Measurements from ENCODE around the gene GMDS. TPM values are rescaled to one million over a fixed set of nuclear protein-coding genes. Genes with fewer than 3 reads are reported as not detected.

The GMDS gene
- total and polyA plus RNA-seq, 11 donors: 4.5 to 10.7 (median 7.0) TPM

GRCh38 chr6:2000962-2001361, 244.4 kb downstream of the GMDS start:
- H3K27ac ChIP-seq: no peak overlapping the region
- ATAC-seq (no peak), DNase-seq (no peak)
- no peaks in the 10 kb centered on the region for H3K4me1 ChIP-seq
- H3K9me3 ChIP-seq: peaks cover 0 to 4% (median 0%) of the 10 kb centered on the region in 12 donors
- H3K4me3 ChIP-seq: no peak overlapping the region
- intact Hi-C loops (cut with DNase I): no loop called here
- 72 to 95% (median 94%) methylated on average over 2 of the region's 2 CpGs for WGBS, 4 donors
- no peaks in the 10 kb centered on the region for H3K27me3 ChIP-seq
- TF ChIP-seq POLR2A (IDR thresholded peaks at IDR 0.05): no peak
- TF ChIP-seq CTCF (IDR thresholded peaks at IDR 0.05): no peak
- no peaks in the 10 kb centered on the region for H3K36me3 ChIP-seq

GRCh38 chr6:1997702-1998101, 247.7 kb downstream of the GMDS start:
- ATAC-seq (no peak), DNase-seq (no peak)
- TF ChIP-seq CTCF (IDR thresholded peaks at IDR 0.05) (no peak), POLR2A (IDR thresholded peaks at IDR 0.05) (no peak)
- no peak overlapping the region for H3K27ac ChIP-seq
- no peaks in the 10 kb centered on the region for H3K4me1 ChIP-seq
- no peaks in the 10 kb centered on the region for H3K27me3 ChIP-seq
- no peaks in the 10 kb centered on the region for H3K36me3 ChIP-seq
- peaks cover 0 to 4% (median 0%) of the 10 kb centered on the region in 12 donors for H3K9me3 ChIP-seq
- 48 to 51% (median 49%) methylated on average over 3 of the region's 3 CpGs for WGBS, 4 donors
- H3K4me3 ChIP-seq: no peak overlapping the region
- intact Hi-C loops (cut with DNase I): no loop called here

- Histone ChIP-seq H3K4me1 (no peaks in the 10 kb centered on the region), H3K27me3 (no peaks in the 10 kb centered on the region), H3K9me3 (peaks cover 0 to 4% (median 0%) of the 10 kb centered on the region in 12 donors), H3K27ac (no peak overlapping the region), H3K36me3 (no peaks in the 10 kb centered on the region), H3K4me3 (no peak overlapping the region)
- no peak for DNase-seq
- intact Hi-C loops (cut with DNase I): no loop called here
- no peak for ATAC-seq
- 82 to 91% (median 89%) methylated on average over 2 of the region's 2 CpGs for WGBS, 4 donors
- TF ChIP-seq POLR2A (IDR thresholded peaks at IDR 0.05) (no peak), CTCF (IDR thresholded peaks at IDR 0.05) (no peak)
Observed at GRCh38 chr6:1995636-1996035, 249.8 kb downstream of the GMDS start.

- Histone ChIP-seq H3K27me3 (no peaks in the 10 kb centered on the region), H3K4me3 (no peak overlapping the region), H3K9me3 (peaks cover 0 to 4% (median 0%) of the 10 kb centered on the region in 12 donors), H3K36me3 (no peaks in the 10 kb centered on the region), H3K27ac (no peak overlapping the region), H3K4me1 (no peaks in the 10 kb centered on the region)
- WGBS, 4 donors: 89 to 92% (median 90%) methylated on average over 6 of the region's 6 CpGs
- TF ChIP-seq CTCF (IDR thresholded peaks at IDR 0.05) (no peak), POLR2A (IDR thresholded peaks at IDR 0.05) (no peak)
- no peak for ATAC-seq
- intact Hi-C loops (cut with DNase I): no loop called here
- DNase-seq: no peak
Observed at GRCh38 chr6:1993042-1993441, 252.4 kb downstream of the GMDS start.

Measured in heart left ventricle (tissue), 16 donors.